GM12878 (cell line): Measurements from ENCODE around the gene TULP1. TPM values are rescaled to one million over a fixed set of nuclear protein-coding genes. Genes with fewer than 3 reads are reported as not detected.
A peak's percentile ranks its signal among the peaks of the same experiment; 100 is the strongest.

Source experiments
- ATAC-seq: fragments of 200-7000 bp; cut with Tn5 transposase; 3 replicates; pipeline ENCODE4 v1.9.1; 2020; ENCODE audit warnings: mild to moderate bottlenecking, moderate library complexity
- BruUV-seq: library from RNA; stranded (reverse); fragments of 400-500 nt; replicated peaks from 2 replicates; lab custom pipeline; 2021; lab: Mats Ljungman, UMichigan
- CTCF ChIA-PET: fragments of 300-600 bp; sonication (Branson Sonifier 250); formaldehyde crosslinking; extraction: SDS; loops from one replicate; lab custom pipeline; 2021; ENCODE audit warnings: inconsistent platforms; lab: Yijun Ruan, JAX
- POLR2A ChIA-PET: fragments of 350-600 bp; formaldehyde crosslinking; extraction: SDS; loops from one replicate; lab custom pipeline; 2021; ENCODE audit warnings: inconsistent platforms; lab: Charles Lee
- RAD21 ChIA-PET: fragments of 300-600 bp; sonication (Branson Sonifier 250); formaldehyde crosslinking; loops from one replicate; lab custom pipeline; 2023; ENCODE audit warnings: antibody characterized with exemption; ENCODE audit not compliant: unreplicated experiment; lab: Charles Lee
- SMC1A ChIA-PET: fragments of 300-600 bp; sonication (Branson Sonifier 250); formaldehyde crosslinking; loops from one replicate; lab custom pipeline; 2023; ENCODE audit not compliant: unreplicated experiment, uncharacterized antibody; lab: Charles Lee
- DNase-seq: peaks from one replicate; pipeline ENCODE4 v3.0.0-alpha.2; 2011; ENCODE audit warnings: low read depth, low spot score
- FAIRE-seq: peaks from 3 replicates; lab custom pipeline; 2011; peaks lifted over from hg19 to GRCh38; lab: Jason Lieb, UNC
- H2AFZ ChIP-seq: 2 replicates; pipeline ENCODE4 v1.6.0; 2011; ENCODE audit warnings: low read depth, low read length, control low read depth; ENCODE audit not compliant: control insufficient read depth
- H3K27ac ChIP-seq: 2 replicates; pipeline ENCODE4 v1.5.1; 2011; ENCODE audit warnings: control low read depth; ENCODE audit not compliant: control insufficient read depth, insufficient read depth
- H3K27me3 ChIP-seq, 2 experiments: replicated peaks in 1 of 2; 2 replicates each; pipeline versions ENCODE4 v1.6.0 to v1.6.1; 2011; ENCODE audit warnings: low read length in 1 of 2; ENCODE audit not compliant: control insufficient read depth in 2 of 2, insufficient read depth in 2 of 2
- H3K36me3 ChIP-seq, 2 experiments: 2 replicates each; pipeline ENCODE4 v1.5.1; 2011; ENCODE audit warnings: low read length in 1 of 2; ENCODE audit not compliant: control insufficient read depth in 2 of 2, insufficient read depth in 2 of 2
- H3K4me1 ChIP-seq: 2 replicates; pipeline ENCODE4 v1.6.1; 2011; ENCODE audit warnings: mild to moderate bottlenecking, low read length, moderate library complexity, mixed read lengths; ENCODE audit not compliant: control insufficient read depth, insufficient read depth
- H3K4me2 ChIP-seq: 2 replicates; pipeline ENCODE4 v1.6.0; 2011; ENCODE audit warnings: control low read depth; ENCODE audit not compliant: control insufficient read depth, insufficient read depth
- H3K4me3 ChIP-seq: fragments of 200-600 bp; sonication (generic); 2 replicates; pipeline ENCODE4 v1.5.1; 2016
- H3K79me2 ChIP-seq: 2 replicates; pipeline ENCODE4 v1.6.0; 2011; ENCODE audit warnings: low read length; ENCODE audit not compliant: control insufficient read depth, insufficient read depth
- H3K9ac ChIP-seq: 2 replicates; pipeline ENCODE4 v1.8.0; 2011; ENCODE audit warnings: low read length, control low read depth, mixed read lengths; ENCODE audit not compliant: control insufficient read depth, insufficient read depth
- H3K9me3 ChIP-seq: replicated peaks from 3 replicates; pipeline ENCODE4 v1.5.1; 2011; ENCODE audit warnings: mild to moderate bottlenecking, low read length; ENCODE audit not compliant: control insufficient read depth, insufficient read depth
- H4K20me1 ChIP-seq: 2 replicates; pipeline ENCODE4 v1.6.0; 2011; ENCODE audit not compliant: control insufficient read depth, insufficient read depth
- ASH2L ChIP-seq: fragments of 300-600, 200-600 bp; sonication (generic); IDR thresholded peaks from 2 replicates; pipeline ENCODE4 v1.6.1; 2017; ENCODE audit warnings: low read depth, mild to moderate bottlenecking, borderline replicate concordance
- BHLHE40 ChIP-seq, 2 experiments: fragments of 450-650 bp in 1 of 2; IDR thresholded peaks; 2 replicates each; pipeline ENCODE4 v1.6.1; 2011 to 2017; ENCODE audit warnings: low read depth in 2 of 2, borderline replicate concordance in 1 of 2, improper control_type of control experiment in 1 of 2, low read length in 1 of 2, mild to moderate bottlenecking in 1 of 2
- EED ChIP-seq: sonication (generic); IDR thresholded peaks from 2 replicates; pipeline ENCODE4 v1.6.1; 2016; ENCODE audit warnings: antibody characterized with exemption, low read depth
- IKZF1 ChIP-seq: fragments of 450-650 bp; conservative IDR thresholded peaks from 2 replicates; pipeline ENCODE4 v1.6.1; 2017; ENCODE audit warnings: antibody characterized with exemption, mild to moderate bottlenecking
- IKZF2 ChIP-seq, 2 experiments: fragments of 450-650 bp; IDR thresholded peaks; 2 replicates each; pipeline ENCODE4 v1.6.1; 2017; ENCODE audit warnings: mild to moderate bottlenecking in 2 of 2, moderate library complexity in 2 of 2
- IRF4 ChIP-seq: IDR thresholded peaks from 2 replicates; pipeline ENCODE4 v1.6.1; 2011; ENCODE audit warnings: low read depth, low read length
- RAD21 ChIP-seq: IDR thresholded peaks from 2 replicates; pipeline ENCODE4 v1.6.1; 2011; ENCODE audit warnings: mild to moderate bottlenecking, low read depth, low read length, moderate library complexity; ENCODE audit not compliant: insufficient read depth
- SP1 ChIP-seq: IDR thresholded peaks from one replicate; pipeline ENCODE4 v1.6.1; 2011; ENCODE audit warnings: low read depth, low read length
- STAT3 ChIP-seq: IDR thresholded peaks from 2 replicates; pipeline ENCODE4 v1.6.1; 2011; ENCODE audit warnings: low read depth, low read length, improper control_type of control experiment
- WRNIP1 ChIP-seq: IDR thresholded peaks from 2 replicates; pipeline ENCODE4 v1.6.1; 2011; ENCODE audit warnings: low read depth, low read length, improper control_type of control experiment, borderline replicate concordance
- WGBS: methylation state at CpG from one replicate; pipeline ENCODE4 v1.1.6; 2016; ENCODE audit warnings: low lambda C conversion rate; ENCODE audit not compliant: insufficient replicate concordance, insufficient coverage; ENCODE audit errors: missing lambda C conversion rate; 5-methylcytosine and 5-hydroxymethylcytosine counted together
- in situ Hi-C: fragments of 300-500 bp; cut with MboI; formaldehyde crosslinking; loops from 9 replicates; pipeline ENCODE4 v1.14.3; 2018; ENCODE audit warnings: mixed read lengths
- intact Hi-C: fragments of 100-400 bp; cut with micrococcal nuclease; formaldehyde crosslinking; loops from one replicate; pipeline ENCODE4 v1.14.2; 2022; ENCODE audit not compliant: unreplicated experiment
- polyA plus RNA-seq, 11 experiments: library from polyadenylated mRNA; depleted of rRNA in 4 of 11; unstranded in 6 of 11; stranded (reverse) in 5 of 11; fragments of >200 nt; fragmentation: Nextera tagmentation in 4 of 11; fragmentation: Illumina TruSeq in 1 of 11; extraction: Ambion mirVana in 4 of 11; extraction: Trizol in 1 of 11; gene quantifications; 1 replicate in 1 of 11; 2 replicates in 10 of 11; pipeline versions ENCODE4 v1.2.1 to v1.2.3, GENCODE V29; 2011 to 2016; ENCODE audit warnings: inconsistent platforms in 2 of 11, missing spikeins in 2 of 11, low read depth in 1 of 11
- total RNA-seq, 4 experiments: library from RNA; depleted of rRNA in 3 of 4; stranded (reverse); fragments of >200 nt in 3 of 4; fragmentation: Illumina TruSeq in 1 of 4; extraction: Trizol in 1 of 4; gene quantifications; 2 replicates each; pipeline versions ENCODE4 v1.2.1 to v1.2.3, GENCODE V29; 2013 to 2021

The TULP1 gene
- total and polyA plus RNA-seq, 10 of the 15 experiments (the other 5 are each of a cell fraction or from before 2014, with no cell fraction given): not detected

DNA sequence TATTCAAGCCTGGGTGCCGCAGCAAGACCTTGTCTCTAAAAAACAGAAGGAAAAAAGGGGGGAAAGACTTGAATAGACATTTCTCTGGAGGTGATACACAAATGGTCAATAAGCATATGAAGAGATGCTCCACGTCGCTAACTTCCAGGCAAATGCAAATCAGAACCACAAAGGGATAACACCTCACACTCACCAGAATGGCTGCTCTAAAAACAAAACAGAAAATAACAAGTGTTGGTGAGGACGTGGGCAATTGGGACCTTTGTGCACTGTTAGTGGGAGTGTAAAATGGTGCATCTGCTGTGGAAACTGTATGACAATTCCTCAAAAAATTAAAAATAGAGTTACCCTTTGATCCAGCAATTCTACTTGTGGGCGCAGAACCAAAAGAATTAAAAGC lies 48.4 kb upstream of the TULP1 start:
- TF ChIP-seq STAT3: no peak
- TF ChIP-seq, all 136 proteins: peak for 0
- DNase-seq: no peak
- Histone ChIP-seq H3K36me3 (no peaks in the 10 kb centered on the region), H3K4me2 (no peak overlapping the region), H3K27me3 (no peaks in the 10 kb centered on the region; a peak in 2 of 4 replicates), H3K79me2 (no peaks in the 10 kb centered on the region), H3K27ac (no peak overlapping the region), H3K4me1 (no peaks in the 10 kb centered on the region), H3K9ac (no peak overlapping the region), H3K4me3 (no peak overlapping the region), H2AFZ (no peak overlapping the region), H3K9me3 (no peaks in the 10 kb centered on the region), H4K20me1 (no peaks in the 10 kb centered on the region)
- ChIA-PET SMC1A (interaction anchor here (0.6 to 1.3 kb wide), 4 partner anchors 88 to 339 kb away, joined by 3 to 4 read pairs (median 4); no protein-coding TSS in a partner anchor), POLR2A (interaction anchor here (0.6 to 1.5 kb wide), 2 partner anchors 14 to 1680 kb away, joined by 4 to 5 read pairs; no protein-coding TSS in a partner anchor), RAD21 (no interaction called here), CTCF (interaction anchor here (0.7 to 3.7 kb wide), 7 partner anchors 9 to 395 kb away, joined by 3 to 14 read pairs (median 3); no protein-coding TSS in a partner anchor)
- 40% methylated on average over 5 of the region's 5 CpGs for WGBS
- in situ Hi-C loops: no loop called here
- no TSS peak for BruUV-seq
- intact Hi-C loops: loop anchor here (10.0 kb wide), 1 partner anchor 266 kb away; the partner anchor contains the start of gene DEF6
- no peak for ATAC-seq
- FAIRE-seq: no peak

DNA sequence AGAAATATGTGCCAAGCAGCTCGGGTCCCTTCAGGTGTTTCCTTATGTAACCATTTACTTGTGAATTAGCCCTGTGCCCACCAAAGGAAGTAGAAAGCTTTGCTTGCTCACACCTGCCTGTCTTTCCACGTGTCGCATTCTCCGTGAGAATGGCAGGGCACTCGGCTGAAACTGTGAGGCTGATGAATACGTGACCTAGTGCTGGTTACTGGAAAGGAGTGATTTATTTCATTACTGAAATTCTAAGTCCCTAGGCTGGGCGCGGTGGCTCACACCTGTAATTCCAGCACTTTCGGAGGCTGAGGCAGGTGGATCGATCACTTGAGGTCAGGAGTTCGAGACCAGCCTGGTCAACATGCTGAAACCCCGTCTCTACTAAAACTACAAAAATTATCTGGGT lies 45.9 kb upstream of the TULP1 start:
- FAIRE-seq (no peak), ATAC-seq (no peak), DNase-seq (peak; percentile 17)
- no peak for TF ChIP-seq IRF4
- TF ChIP-seq SP1: no peak
- 0 out of 2 replicates have a peak, but pooled peaks have one; percentile 35 for TF ChIP-seq EED
- no peak for TF ChIP-seq WRNIP1
- TF ChIP-seq RAD21: no peak
- TF ChIP-seq ASH2L: no peak
- peak; percentile 40; the same call in 1 of the 2 replicates for TF ChIP-seq IKZF1
- TF ChIP-seq BHLHE40 (IDR thresholded peaks at IDR 0.05; ENCODE audit: borderline replicate concordance in 1 of 2, low read depth in 2 of 2, low read length in 1 of 2): peak in 1 of 2 experiments; percentile 48; a peak in 1 of 4 replicates
- TF ChIP-seq IKZF2 (IDR thresholded peaks at IDR 0.05): peak in 1 of 2 experiments; percentile 42; a peak in 1 of 4 replicates
- ChIA-PET SMC1A (interaction anchor here (1.7 kb wide), 1 partner anchor 33 kb away, joined by 3 read pairs; no protein-coding TSS in a partner anchor), CTCF (interaction anchor here (0.6 to 3.7 kb wide), 6 partner anchors 10 to 178 kb away, joined by 3 to 14 read pairs (median 6); partner anchors contain the start of gene ARMC12), POLR2A (no interaction called here), RAD21 (interaction anchor here (1.1 kb wide), 1 partner anchor 36 kb away, joined by 5 read pairs; no protein-coding TSS in a partner anchor)
- intact Hi-C loops: no loop called here
- H3K27ac ChIP-seq: no peak overlapping the region
- in situ Hi-C loops: no loop called here
- no peak overlapping the region for H2AFZ ChIP-seq
- no peak overlapping the region for H3K4me2 ChIP-seq
- no peaks in the 10 kb centered on the region for H3K79me2 ChIP-seq
- no peak overlapping the region for H3K9ac ChIP-seq
- H3K9me3 ChIP-seq: no peaks in the 10 kb centered on the region
- H3K4me3 ChIP-seq: no peak overlapping the region
- no peaks in the 10 kb centered on the region for H3K36me3 ChIP-seq
- H4K20me1 ChIP-seq: no peaks in the 10 kb centered on the region
- H3K27me3 ChIP-seq: no peaks in the 10 kb centered on the region; a peak in 1 of 4 replicates
- BruUV-seq: no TSS peak
- WGBS: 12% methylated on average over 12 of the region's 12 CpGs
- H3K4me1 ChIP-seq: no peaks in the 10 kb centered on the region
